PC-9 (cell line): ENCODE data around the gene RPA3.

ENCODE experiments used
- EZH2 ChIP-seq: fragments of 200-600 bp; sonication (generic); IDR thresholded peaks from 2 replicates; pipeline ENCODE4 v1.8.0; 2017; ENCODE audit warnings: antibody characterized with exemption, low read depth
- TF ChIP-seq, protein P1 (sequence below): fragments of 200-600 bp; sonication (generic); conservative IDR thresholded peaks from 2 replicates; pipeline ENCODE4 v1.6.1; 2017; ENCODE audit warnings: mixed run types, antibody characterized with exemption, mild to moderate bottlenecking, moderate library complexity

GRCh38 chr7:7742223-7742622 lies 23.8 kb upstream of the RPA3 start:
- TF ChIP-seq EZH2 = no peak
- TF ChIP-seq, protein P1, sequence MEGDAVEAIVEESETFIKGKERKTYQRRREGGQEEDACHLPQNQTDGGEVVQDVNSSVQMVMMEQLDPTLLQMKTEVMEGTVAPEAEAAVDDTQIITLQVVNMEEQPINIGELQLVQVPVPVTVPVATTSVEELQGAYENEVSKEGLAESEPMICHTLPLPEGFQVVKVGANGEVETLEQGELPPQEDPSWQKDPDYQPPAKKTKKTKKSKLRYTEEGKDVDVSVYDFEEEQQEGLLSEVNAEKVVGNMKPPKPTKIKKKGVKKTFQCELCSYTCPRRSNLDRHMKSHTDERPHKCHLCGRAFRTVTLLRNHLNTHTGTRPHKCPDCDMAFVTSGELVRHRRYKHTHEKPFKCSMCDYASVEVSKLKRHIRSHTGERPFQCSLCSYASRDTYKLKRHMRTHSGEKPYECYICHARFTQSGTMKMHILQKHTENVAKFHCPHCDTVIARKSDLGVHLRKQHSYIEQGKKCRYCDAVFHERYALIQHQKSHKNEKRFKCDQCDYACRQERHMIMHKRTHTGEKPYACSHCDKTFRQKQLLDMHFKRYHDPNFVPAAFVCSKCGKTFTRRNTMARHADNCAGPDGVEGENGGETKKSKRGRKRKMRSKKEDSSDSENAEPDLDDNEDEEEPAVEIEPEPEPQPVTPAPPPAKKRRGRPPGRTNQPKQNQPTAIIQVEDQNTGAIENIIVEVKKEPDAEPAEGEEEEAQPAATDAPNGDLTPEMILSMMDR = no peak
